Measurements from ENCODE around the gene NOP16. TPM values are rescaled to one million over a fixed set of nuclear protein-coding genes. Genes with fewer than 3 reads are reported as not detected.

NOP16 gene
- total RNA-seq, 1 experiment from 2014 or later: 103 TPM

- BruUV-seq (replicated peaks): TSS peak; percentile 49
- intact Hi-C loops (cut with micrococcal nuclease): loop anchor here (1.0 kb wide), 2 partner anchors 60 to 149 kb away; partner anchors contain the start of genes FAF2 and RNF44
- H3K9me2 ChIP-seq (replicated peaks; ENCODE audit: low read length): no peaks in the 10 kb centered on the region
- peak overlapping the region; percentile 97 for H2AFZ ChIP-seq (ENCODE audit: low read length)
- ATAC-seq: no peak
- ChIA-PET POLR2A (ENCODE audit: unreplicated experiment) (interaction anchor here (0.5 kb wide), 1 partner anchor 280 kb away, joined by 3 read pairs; no protein-coding TSS in a partner anchor), CTCF (no interaction called here)
- peak overlapping the region; percentile 98 for H3K9ac ChIP-seq (ENCODE audit: low read length)
- H3K27me3 ChIP-seq (ENCODE audit: low read length): no peaks in the 10 kb centered on the region
- H3K79me2 ChIP-seq (ENCODE audit: low read length): peaks cover 67% of the 10 kb centered on the region
- H3K27ac ChIP-seq (ENCODE audit: low read length): peak overlapping the region; percentile 94
- peaks cover 32% of the 10 kb centered on the region for H4K20me1 ChIP-seq (ENCODE audit: low read length)
- H3K9me3 ChIP-seq (ENCODE audit: low read length): no peaks in the 10 kb centered on the region
- H3K4me3 ChIP-seq (ENCODE audit: low read length): peak overlapping the region; percentile 94
- H3K4me2 ChIP-seq (ENCODE audit: low read length): peak overlapping the region; percentile 99
- peaks cover 14% of the 10 kb centered on the region for H3K4me1 ChIP-seq (ENCODE audit: insufficient read depth, low read length)
- no peaks in the 10 kb centered on the region for H3F3A ChIP-seq (ENCODE audit: low read length, unreplicated experiment)
- peak; percentile 23 for DNase-seq
- peaks cover 56% of the 10 kb centered on the region for H3K36me3 ChIP-seq (ENCODE audit: low read depth, low read length)
- TF ChIP-seq EZH2 (IDR thresholded peaks at IDR 0.05; ENCODE audit: low read length, unreplicated experiment): no peak
- no peak for TF ChIP-seq CTCF (conservative IDR thresholded peaks at IDR 0.05; ENCODE audit: low read depth, low read length)
- no peak for TF ChIP-seq EZH2phosphoT487 (IDR thresholded peaks at IDR 0.05; ENCODE audit: borderline replicate concordance, low read length)
Measured at GRCh38 chr5:176388003-176388443, 375 bp downstream of the NOP16 start.

- intact Hi-C loops (cut with micrococcal nuclease): no loop called here
- peak overlapping the region; percentile 99 for H3K4me2 ChIP-seq (ENCODE audit: low read length)
- POLR2A ChIA-PET (ENCODE audit: unreplicated experiment): no interaction called here
Measured at GRCh38 chr5:176387384-176387925, 943 bp downstream of the NOP16 start.

More at GRCh38 chr5:176387384-176387925, 943 bp downstream of the NOP16 start:
- peaks cover 32% of the 10 kb centered on the region for H4K20me1 ChIP-seq (ENCODE audit: low read length)
- H3K27me3 ChIP-seq (ENCODE audit: low read length): no peaks in the 10 kb centered on the region
- H3K9me2 ChIP-seq (replicated peaks; ENCODE audit: low read length): no peaks in the 10 kb centered on the region
- peak overlapping the region; percentile 94; the same call in 1 of the 2 replicates for H3K27ac ChIP-seq (ENCODE audit: low read length)
- H3K36me3 ChIP-seq (ENCODE audit: low read depth, low read length): peaks cover 62% of the 10 kb centered on the region
- peaks cover 67% of the 10 kb centered on the region for H3K79me2 ChIP-seq (ENCODE audit: low read length)
- CTCF ChIA-PET: no interaction called here
- TF ChIP-seq CTCF (conservative IDR thresholded peaks at IDR 0.05; ENCODE audit: low read depth, low read length): no peak
- no peak for TF ChIP-seq EZH2phosphoT487 (IDR thresholded peaks at IDR 0.05; ENCODE audit: borderline replicate concordance, low read length)
- no peak for TF ChIP-seq EZH2 (IDR thresholded peaks at IDR 0.05; ENCODE audit: low read length, unreplicated experiment)
- H3K9ac ChIP-seq (ENCODE audit: low read length): peak overlapping the region; percentile 98
- H3K4me3 ChIP-seq (ENCODE audit: low read length): peak overlapping the region; percentile 94
- DNase-seq: no peak
- H2AFZ ChIP-seq (ENCODE audit: low read length): no peak overlapping the region
- BruUV-seq (replicated peaks): no TSS peak
- H3K4me1 ChIP-seq (ENCODE audit: insufficient read depth, low read length): peaks cover 14% of the 10 kb centered on the region
- ATAC-seq: no peak
- H3K9me3 ChIP-seq (ENCODE audit: low read length): no peaks in the 10 kb centered on the region
- no peaks in the 10 kb centered on the region for H3F3A ChIP-seq (ENCODE audit: low read length, unreplicated experiment)

Data from PC-3 (cell line).